Neural cell (in vitro differentiated cells): ENCODE measurements around the gene TMEM79. TPM values are rescaled to one million over a fixed set of nuclear protein-coding genes. Genes with fewer than 3 reads are reported as not detected.

Experiments used
- H2AFZ ChIP-seq: fragments of 200-600, 300-800 bp; sonication (generic), shearing (Covaris generic); 2 replicates; pipeline ENCODE4 v1.6.0; 2014; ENCODE audit warnings: low read depth, mild to moderate bottlenecking, antibody characterized with exemption, low read length, moderate library complexity
- H3F3A ChIP-seq: fragments of 200-600 bp; shearing (Covaris generic); 2 replicates; pipeline ENCODE4 v1.6.1; 2016; ENCODE audit warnings: mild to moderate bottlenecking, moderate library complexity, mixed read lengths, antibody characterized with exemption, low read length; ENCODE audit not compliant: insufficient read depth, poor library complexity, severe bottlenecking
- H3K27ac ChIP-seq: fragments of 200-600, 300-800 bp; sonication (generic), shearing (Covaris generic); 2 replicates; pipeline ENCODE4 v1.5.1; 2014; ENCODE audit warnings: mild to moderate bottlenecking, low read length, moderate library complexity
- H3K27me3 ChIP-seq: fragments of 300-800, 200-600 bp; sonication (generic), shearing (Covaris generic); 2 replicates; pipeline ENCODE4 v1.6.0; 2014; ENCODE audit warnings: mild to moderate bottlenecking, low read depth, low read length, moderate library complexity; ENCODE audit not compliant: insufficient read depth
- H3K36me3 ChIP-seq: fragments of 300-800, 200-600 bp; sonication (generic), shearing (Covaris generic); 2 replicates; pipeline ENCODE4 v1.5.1; 2014; ENCODE audit warnings: mild to moderate bottlenecking, antibody characterized with exemption, low read length, moderate library complexity; ENCODE audit not compliant: insufficient read depth
- H3K4me2 ChIP-seq: fragments of 300-800, 200-600 bp; sonication (generic), shearing (Covaris generic); 2 replicates; pipeline ENCODE4 v1.6.0; 2014; ENCODE audit warnings: mild to moderate bottlenecking, low read length
- H3K4me3 ChIP-seq: fragments of 300-800, 200-600 bp; sonication (generic), shearing (Covaris generic); 2 replicates; pipeline ENCODE4 v1.5.1; 2014; ENCODE audit warnings: mild to moderate bottlenecking, low read length, moderate library complexity
- H3K79me2 ChIP-seq: fragments of 200-600 bp; shearing (Covaris generic); replicated peaks from 2 replicates; pipeline ENCODE4 v1.6.0; 2014; ENCODE audit warnings: mild to moderate bottlenecking, low read length, moderate library complexity; ENCODE audit not compliant: insufficient read depth
- H3K9ac ChIP-seq: fragments of 300-800, 200-600 bp; sonication (generic), shearing (Covaris generic); 2 replicates; pipeline ENCODE4 v1.6.1; 2016; ENCODE audit warnings: mild to moderate bottlenecking, low read length, mixed read lengths
- H3K9me2 ChIP-seq: fragments of 200-600 bp; shearing (Covaris generic); 2 replicates; pipeline ENCODE4 v1.6.1; 2016; ENCODE audit warnings: mild to moderate bottlenecking, low read length, mixed read lengths; ENCODE audit not compliant: insufficient read depth
- H3K9me3 ChIP-seq: fragments of 200-600, 300-800 bp; sonication (generic), shearing (Covaris generic); 2 replicates; pipeline ENCODE4 v1.6.1; 2016; ENCODE audit warnings: mild to moderate bottlenecking, mixed run types, low read length, moderate library complexity, mixed read lengths
- H4K20me1 ChIP-seq: fragments of 200-600 bp; shearing (Covaris generic); 2 replicates; pipeline ENCODE4 v1.6.1; 2016; ENCODE audit warnings: mild to moderate bottlenecking, mixed run types; ENCODE audit not compliant: insufficient read depth
- CTCF ChIP-seq: fragments of 450-650 bp; IDR thresholded peaks from 2 replicates; pipeline ENCODE4 v1.5.1; 2014; ENCODE audit warnings: antibody characterized with exemption, mild to moderate bottlenecking, moderate library complexity; ENCODE audit not compliant: poor library complexity, severe bottlenecking
- EP300 ChIP-seq: fragments of 450-650 bp; conservative IDR thresholded peaks from 2 replicates; pipeline ENCODE4 v1.6.1; 2014; ENCODE audit warnings: antibody characterized with exemption, mild to moderate bottlenecking, moderate library complexity; ENCODE audit not compliant: poor library complexity, severe bottlenecking
- EZH2 ChIP-seq: fragments of 200-600, 300-800 bp; shearing (Covaris generic), sonication (generic); IDR thresholded peaks from 2 replicates; pipeline ENCODE4 v1.6.1; 2014; ENCODE audit warnings: antibody characterized with exemption, low read length, borderline replicate concordance, mild to moderate bottlenecking; ENCODE audit not compliant: insufficient read depth, poor library complexity, severe bottlenecking
- MXI1 ChIP-seq: fragments of 450-650 bp; conservative IDR thresholded peaks from 2 replicates; pipeline ENCODE4 v1.6.1; 2014; ENCODE audit warnings: antibody characterized with exemption, mild to moderate bottlenecking; ENCODE audit not compliant: poor library complexity, severe bottlenecking
- POLR2AphosphoS5 ChIP-seq: IDR thresholded peaks from 2 replicates; pipeline ENCODE4 v1.6.1; 2012
- RAD21 ChIP-seq: fragments of 450-650 bp; conservative IDR thresholded peaks from 2 replicates; pipeline ENCODE4 v1.6.1; 2014; ENCODE audit warnings: antibody characterized with exemption, mild to moderate bottlenecking, moderate library complexity
- SMC3 ChIP-seq: fragments of 450-650 bp; conservative IDR thresholded peaks from 2 replicates; pipeline ENCODE4 v1.6.1; 2014; ENCODE audit warnings: antibody characterized with exemption, mild to moderate bottlenecking, moderate library complexity; ENCODE audit not compliant: poor library complexity
- TAF1 ChIP-seq: IDR thresholded peaks from 2 replicates; pipeline ENCODE4 v1.6.1; 2012; ENCODE audit warnings: low read depth
- polyA plus RNA-seq: library from polyadenylated mRNA; depleted of rRNA; stranded (reverse); fragments of >200 nt; gene quantifications from 2 replicates; pipeline ENCODE4 v1.2.3, GENCODE V29; 2014
- TF ChIP-seq, protein P1 (sequence below): IDR thresholded peaks from 2 replicates; pipeline ENCODE4 v1.6.1; 2012; ENCODE audit warnings: borderline replicate concordance

Gene TMEM79
- polyA plus RNA-seq, 1 donor from 2014 or later = 6.8 TPM

DNA sequence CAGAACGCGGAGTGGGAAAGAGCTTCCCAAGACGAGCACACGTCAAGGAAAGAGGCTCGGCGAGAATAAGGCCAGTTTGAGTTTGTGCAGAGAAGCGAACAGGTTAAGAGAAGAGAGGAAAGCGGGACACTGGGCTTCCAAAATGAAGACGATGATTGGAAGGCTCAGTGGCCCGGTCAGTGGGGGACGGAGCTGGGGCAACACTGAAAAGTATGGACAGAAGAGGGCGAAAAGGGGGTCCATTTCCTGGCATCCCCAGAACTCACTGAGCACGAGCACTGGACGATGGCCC is 53.7 kb downstream of the TMEM79 start:
- Histone ChIP-seq H3K9me2 (no peaks in the 10 kb centered on the region), H3K27me3 (no peaks in the 10 kb centered on the region), H3K36me3 (peaks cover 14% of the 10 kb centered on the region), H3K9me3 (no peaks in the 10 kb centered on the region), H3F3A (no peaks in the 10 kb centered on the region), H4K20me1 (no peaks in the 10 kb centered on the region), H3K4me3 (peak overlapping the region; percentile 82), H3K79me2 (peaks cover 29% of the 10 kb centered on the region), H3K4me2 (peak overlapping the region; percentile 53), H3K27ac (peak overlapping the region; percentile 75), H3K9ac (peak overlapping the region; percentile 79), H2AFZ (peak overlapping the region; percentile 49)
- TF ChIP-seq, protein P1, sequence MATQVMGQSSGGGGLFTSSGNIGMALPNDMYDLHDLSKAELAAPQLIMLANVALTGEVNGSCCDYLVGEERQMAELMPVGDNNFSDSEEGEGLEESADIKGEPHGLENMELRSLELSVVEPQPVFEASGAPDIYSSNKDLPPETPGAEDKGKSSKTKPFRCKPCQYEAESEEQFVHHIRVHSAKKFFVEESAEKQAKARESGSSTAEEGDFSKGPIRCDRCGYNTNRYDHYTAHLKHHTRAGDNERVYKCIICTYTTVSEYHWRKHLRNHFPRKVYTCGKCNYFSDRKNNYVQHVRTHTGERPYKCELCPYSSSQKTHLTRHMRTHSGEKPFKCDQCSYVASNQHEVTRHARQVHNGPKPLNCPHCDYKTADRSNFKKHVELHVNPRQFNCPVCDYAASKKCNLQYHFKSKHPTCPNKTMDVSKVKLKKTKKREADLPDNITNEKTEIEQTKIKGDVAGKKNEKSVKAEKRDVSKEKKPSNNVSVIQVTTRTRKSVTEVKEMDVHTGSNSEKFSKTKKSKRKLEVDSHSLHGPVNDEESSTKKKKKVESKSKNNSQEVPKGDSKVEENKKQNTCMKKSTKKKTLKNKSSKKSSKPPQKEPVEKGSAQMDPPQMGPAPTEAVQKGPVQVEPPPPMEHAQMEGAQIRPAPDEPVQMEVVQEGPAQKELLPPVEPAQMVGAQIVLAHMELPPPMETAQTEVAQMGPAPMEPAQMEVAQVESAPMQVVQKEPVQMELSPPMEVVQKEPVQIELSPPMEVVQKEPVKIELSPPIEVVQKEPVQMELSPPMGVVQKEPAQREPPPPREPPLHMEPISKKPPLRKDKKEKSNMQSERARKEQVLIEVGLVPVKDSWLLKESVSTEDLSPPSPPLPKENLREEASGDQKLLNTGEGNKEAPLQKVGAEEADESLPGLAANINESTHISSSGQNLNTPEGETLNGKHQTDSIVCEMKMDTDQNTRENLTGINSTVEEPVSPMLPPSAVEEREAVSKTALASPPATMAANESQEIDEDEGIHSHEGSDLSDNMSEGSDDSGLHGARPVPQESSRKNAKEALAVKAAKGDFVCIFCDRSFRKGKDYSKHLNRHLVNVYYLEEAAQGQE = no peak
- TF ChIP-seq MXI1 (no peak), POLR2AphosphoS5 (no peak), TAF1 (no peak)

- peak within 1 kb of the TSS; percentile 75 for H3K27ac ChIP-seq
- peak within 1 kb of the TSS; percentile 53 for H3K4me2 ChIP-seq
- TF ChIP-seq SMC3 (peak; percentile 35), EP300 (no peak), MXI1 (peak; percentile 99), POLR2AphosphoS5 (peak; percentile 79), RAD21 (no peak), EZH2 (no peak), CTCF (no peak), TAF1 (peak; percentile 22)
- TF ChIP-seq, protein P1 = peak; percentile 61
- H3K4me3 ChIP-seq = peak within 1 kb of the TSS; percentile 82
- no peaks in the 10 kb centered on the region for H4K20me1 ChIP-seq
- H2AFZ ChIP-seq = peak within 1 kb of the TSS; percentile 59
- peaks cover 29% of the 10 kb centered on the region for H3K79me2 ChIP-seq
- peaks cover 12% of the 10 kb centered on the region for H3K36me3 ChIP-seq
- no peaks in the 10 kb centered on the region for H3K9me2 ChIP-seq
- H3K9ac ChIP-seq = peak within 1 kb of the TSS; percentile 79
- no peaks in the 10 kb centered on the region for H3F3A ChIP-seq
- no peaks in the 10 kb centered on the region for H3K9me3 ChIP-seq
- H3K27me3 ChIP-seq = no peaks in the 10 kb centered on the region
These were observed 54.3 kb downstream of the TMEM79 start, which contains the start of the genes CCT3 and TSACC for GRCh38 chr1:156338180-156338976. TSS of gene CCT3 (minus strand) at chr1:156338292. CDS start at chr1:156338184, 108 bp downstream. TSS of gene TSACC (plus strand) at chr1:156338526. CDS start at chr1:156339758, 1,232 bp downstream.
